Iris pigment epithelial cell (primary cell): ENCODE results near the gene ATP2C2.

Experiments
- DNase-seq: peaks from one replicate; pipeline ENCODE4 v3.0.0-alpha.2; 2011; ENCODE audit warnings: low read depth

Gene ATP2C2

GRCh38 chr16:84475643-84476240, 107.4 kb downstream of the ATP2C2 start:
- no peak for DNase-seq

- DNase-seq = no peak
Measured at GRCh38 chr16:84476401-84476800, 108.1 kb downstream of the ATP2C2 start.

- DNase-seq = no peak
Measured at GRCh38 chr16:84477661-84478060, 109.3 kb downstream of the ATP2C2 start.

- peak; percentile 81 for DNase-seq
Measured at GRCh38 chr16:84478172-84478947, 110.0 kb downstream of the ATP2C2 start.

- DNase-seq = no peak
Measured at GRCh38 chr16:84479716-84480450, 111.5 kb downstream of the ATP2C2 start.

- no peak for DNase-seq
Measured at GRCh38 chr16:84481051-84481735, 112.9 kb downstream of the ATP2C2 start.

- no peak for DNase-seq
Measured at GRCh38 chr16:84482001-84482891, 113.9 kb downstream of the ATP2C2 start.

GRCh38 chr16:84482951-84483881, 114.9 kb downstream of the ATP2C2 start:
- no peak for DNase-seq

GRCh38 chr16:84483882-84484565, 115.7 kb downstream of the ATP2C2 start:
- DNase-seq = no peak

- peak; percentile 66 for DNase-seq
Measured at GRCh38 chr16:84484579-84485254, 116.4 kb downstream of the ATP2C2 start.

GRCh38 chr16:84485255-84486010, 117.1 kb downstream of the ATP2C2 start:
- no peak for DNase-seq

GRCh38 chr16:84486126-84486525, 117.8 kb downstream of the ATP2C2 start:
- DNase-seq = no peak

GRCh38 chr16:84486551-84487235, 118.4 kb downstream of the ATP2C2 start:
- DNase-seq = no peak

- DNase-seq = no peak
Measured at GRCh38 chr16:84487358-84487757, 119.0 kb downstream of the ATP2C2 start.

- no peak for DNase-seq
Measured at GRCh38 chr16:84489131-84489530, 120.8 kb downstream of the ATP2C2 start.

GRCh38 chr16:84495506-84495905, 127.2 kb downstream of the ATP2C2 start:
- no peak for DNase-seq

- no peak for DNase-seq
Measured at GRCh38 chr16:84496991-84497390, 128.7 kb downstream of the ATP2C2 start.
